Amniotic epithelial cell (primary cell): Measurements from ENCODE around the gene SLC35D1.
"Not testable (repeated sequence)": the region's sequence is repeated elsewhere in the genome, so short reads cannot be mapped to it uniquely, and the experiment has no call there.

ENCODE experiments used
- DNase-seq: peaks from one replicate; pipeline ENCODE4 v3.0.0-alpha.2; 2010; ENCODE audit warnings: low read depth

SLC35D1 gene

GRCh38 chr1:67053785-67054772 lies at the start of gene SLC35D1:
TSS of gene SLC35D1 (minus strand) at chr1:67054148. CDS start at chr1:67054013, 135 bp downstream.
- DNase-seq: peak; percentile 58

GRCh38 chr1:67103548-67103947 lies 49.6 kb upstream of the SLC35D1 start:
- no peak for DNase-seq

- no peak for DNase-seq
Measured at GRCh38 chr1:67100833-67101232, 46.9 kb upstream of the SLC35D1 start.

GRCh38 chr1:67097305-67097704 lies 43.4 kb upstream of the SLC35D1 start:
- no peak for DNase-seq

- DNase-seq: no peak
Measured at GRCh38 chr1:67094191-67094590, 40.2 kb upstream of the SLC35D1 start.

GRCh38 chr1:67089685-67090208 lies 35.8 kb upstream of the SLC35D1 start:
- no peak for DNase-seq

- DNase-seq: no peak
Measured at GRCh38 chr1:67088440-67088839, 34.5 kb upstream of the SLC35D1 start.

- DNase-seq: no peak
Measured at GRCh38 chr1:67085326-67085725, 31.4 kb upstream of the SLC35D1 start.

GRCh38 chr1:67084765-67085318 lies 30.9 kb upstream of the SLC35D1 start:
- no peak for DNase-seq

GRCh38 chr1:67078291-67078690 lies 24.3 kb upstream of the SLC35D1 start:
- no peak for DNase-seq

GRCh38 chr1:67077593-67077992 lies 23.6 kb upstream of the SLC35D1 start:
- DNase-seq: no peak

GRCh38 chr1:67072749-67073148 lies 18.8 kb upstream of the SLC35D1 start:
- DNase-seq: no peak

GRCh38 chr1:67067655-67068054 lies 13.7 kb upstream of the SLC35D1 start:
- DNase-seq: not testable (repeated sequence)

- DNase-seq: no peak
Measured at GRCh38 chr1:67062412-67062811, 8.5 kb upstream of the SLC35D1 start.

GRCh38 chr1:67061266-67061665 lies 7.3 kb upstream of the SLC35D1 start:
- DNase-seq: peak; percentile 30

GRCh38 chr1:67060811-67061218 lies 6.9 kb upstream of the SLC35D1 start:
- peak; percentile 99 for DNase-seq

- peak; percentile 80 for DNase-seq
Measured at GRCh38 chr1:67059346-67059745, 5.4 kb upstream of the SLC35D1 start.

- DNase-seq: peak; percentile 32
Measured at GRCh38 chr1:67058761-67059160, 4.8 kb upstream of the SLC35D1 start.

- no peak for DNase-seq
Measured at GRCh38 chr1:67058242-67058641, 4.3 kb upstream of the SLC35D1 start.

- peak; percentile 52 for DNase-seq
Measured at GRCh38 chr1:67053535-67053784, 488 bp downstream of the SLC35D1 start.

GRCh38 chr1:67052741-67053534 lies 1.0 kb downstream of the SLC35D1 start:
- peak; percentile 39 for DNase-seq

GRCh38 chr1:67051196-67051595 lies 2.8 kb downstream of the SLC35D1 start:
- no peak for DNase-seq
